Activated CD4-positive, alpha-beta T cell treated with anti-CD3 and anti-CD28 coated beads for 48 hours (primary cell): ENCODE results near the gene ADD1.

ENCODE experiments used
- DNase-seq: peaks from one replicate; pipeline ENCODE4 v3.0.0-alpha.2; 2020

ADD1 gene, protein sequence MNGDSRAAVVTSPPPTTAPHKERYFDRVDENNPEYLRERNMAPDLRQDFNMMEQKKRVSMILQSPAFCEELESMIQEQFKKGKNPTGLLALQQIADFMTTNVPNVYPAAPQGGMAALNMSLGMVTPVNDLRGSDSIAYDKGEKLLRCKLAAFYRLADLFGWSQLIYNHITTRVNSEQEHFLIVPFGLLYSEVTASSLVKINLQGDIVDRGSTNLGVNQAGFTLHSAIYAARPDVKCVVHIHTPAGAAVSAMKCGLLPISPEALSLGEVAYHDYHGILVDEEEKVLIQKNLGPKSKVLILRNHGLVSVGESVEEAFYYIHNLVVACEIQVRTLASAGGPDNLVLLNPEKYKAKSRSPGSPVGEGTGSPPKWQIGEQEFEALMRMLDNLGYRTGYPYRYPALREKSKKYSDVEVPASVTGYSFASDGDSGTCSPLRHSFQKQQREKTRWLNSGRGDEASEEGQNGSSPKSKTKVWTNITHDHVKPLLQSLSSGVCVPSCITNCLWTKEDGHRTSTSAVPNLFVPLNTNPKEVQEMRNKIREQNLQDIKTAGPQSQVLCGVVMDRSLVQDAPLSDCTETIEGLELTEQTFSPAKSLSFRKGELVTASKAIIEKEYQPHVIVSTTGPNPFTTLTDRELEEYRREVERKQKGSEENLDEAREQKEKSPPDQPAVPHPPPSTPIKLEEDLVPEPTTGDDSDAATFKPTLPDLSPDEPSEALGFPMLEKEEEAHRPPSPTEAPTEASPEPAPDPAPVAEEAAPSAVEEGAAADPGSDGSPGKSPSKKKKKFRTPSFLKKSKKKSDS

GRCh38 chr4:2843263-2843940, at the start of gene ADD1:
Gene ADD1 (plus strand): TSS chr4:2843844. CDS start chr4:2875916, 32,072 bp downstream.
- DNase-seq: peak; percentile 93

GRCh38 chr4:2794486-2795299, 49.0 kb upstream of the ADD1 start:
- peak; percentile 11 for DNase-seq

DNA sequence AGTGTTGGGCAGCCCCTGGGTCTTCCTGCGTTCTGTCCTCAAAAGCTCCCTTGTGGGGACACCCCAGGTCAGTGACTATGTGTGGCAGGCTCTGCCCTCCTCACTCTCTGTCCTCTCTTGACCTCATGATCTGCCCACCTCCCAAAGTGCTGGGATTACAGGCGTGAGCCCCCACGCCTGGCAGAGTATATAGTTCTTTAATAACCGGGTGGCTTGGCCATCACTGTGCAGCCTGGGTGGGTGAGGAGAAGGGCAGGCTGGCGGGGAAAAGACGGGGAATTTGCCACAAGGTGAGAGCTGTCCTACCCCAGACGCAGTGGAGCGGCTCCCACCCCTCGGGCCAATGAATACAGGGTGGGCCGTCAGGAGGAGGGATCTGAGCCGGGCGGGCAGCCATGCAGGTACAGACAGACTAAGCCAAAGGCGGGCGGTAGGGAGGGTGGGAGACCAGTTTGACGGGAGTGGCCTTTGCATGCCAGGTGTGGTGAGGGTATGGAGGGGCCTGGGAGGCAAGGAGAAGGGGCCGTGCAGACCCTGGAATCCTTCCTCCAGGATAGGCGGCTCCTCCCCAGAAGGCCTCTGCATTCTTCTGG, 48.2 kb upstream of the ADD1 start:
- no peak for DNase-seq

- DNase-seq: no peak
Measured at GRCh38 chr4:2795893-2796848, 47.5 kb upstream of the ADD1 start.

DNA sequence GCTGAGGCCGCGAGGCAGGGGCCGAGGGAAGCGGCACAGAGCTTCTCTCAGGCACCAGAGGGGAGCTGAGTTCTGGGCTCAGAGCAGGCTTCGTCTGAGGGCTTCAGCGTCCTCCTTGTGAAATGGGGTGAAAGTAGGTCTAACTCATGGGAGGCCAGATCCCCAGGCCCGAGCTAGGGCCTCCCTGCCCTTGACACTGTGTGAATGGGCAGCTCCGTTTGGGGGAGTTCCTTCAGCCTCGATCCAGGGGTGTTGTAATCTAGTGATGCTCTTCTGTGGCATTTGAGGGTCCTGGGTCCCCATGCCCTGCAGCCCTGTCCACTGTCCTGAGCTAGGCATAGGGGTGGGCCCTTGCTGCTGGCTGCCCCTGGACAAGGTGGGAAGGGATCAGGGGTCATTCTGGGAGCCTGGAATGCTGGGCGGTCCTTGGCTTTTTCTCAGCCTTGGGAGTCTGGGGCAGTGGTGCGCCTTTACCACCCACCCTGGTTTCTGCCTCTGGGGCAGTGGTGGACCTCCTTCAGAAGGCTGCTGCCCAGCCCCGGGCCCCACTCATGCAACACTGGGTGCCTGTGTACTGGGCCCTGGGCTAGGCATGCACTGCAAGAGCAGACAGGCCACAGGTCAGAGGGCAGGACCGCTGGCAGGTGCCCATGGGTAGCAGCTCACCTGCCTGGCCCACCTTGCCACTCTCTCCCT, 46.6 kb upstream of the ADD1 start:
- DNase-seq: no peak

DNA sequence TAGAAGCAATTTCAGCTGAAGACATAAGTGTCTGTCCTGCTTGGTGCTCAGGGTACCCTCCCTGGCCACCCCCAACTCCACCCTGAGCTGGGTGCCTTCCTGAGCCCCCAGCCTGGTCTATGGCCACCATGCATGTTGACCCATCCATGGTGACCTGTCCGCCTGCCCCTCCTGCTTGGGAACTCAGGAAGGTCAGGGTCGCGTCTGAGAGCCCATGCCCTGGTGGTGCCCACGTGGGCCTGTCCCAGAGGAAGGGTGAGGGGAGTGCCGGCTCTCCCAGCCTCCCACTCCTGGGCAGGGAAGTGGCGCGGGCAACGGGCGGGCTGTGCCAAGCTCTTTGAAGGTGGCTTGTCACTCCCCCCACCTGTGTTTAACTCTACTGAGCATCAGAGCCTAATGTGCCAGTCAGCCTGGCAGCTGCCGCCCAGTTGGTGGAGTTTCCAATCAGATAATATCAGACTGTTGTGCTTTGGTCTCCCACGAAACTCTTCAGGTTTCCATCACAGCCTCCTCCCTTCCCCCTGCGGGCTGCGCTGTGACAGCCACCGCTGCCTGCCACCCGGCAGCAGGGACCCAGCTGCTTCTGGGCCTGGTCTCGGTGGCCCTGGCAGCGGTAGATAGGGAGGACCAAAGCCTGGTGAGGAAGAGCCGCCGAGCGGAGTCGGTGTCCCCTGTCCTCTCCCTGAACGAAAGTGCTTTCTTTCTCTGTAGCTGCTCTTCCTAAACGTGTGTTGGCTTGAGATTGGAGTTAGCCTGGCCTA, 45.9 kb upstream of the ADD1 start:
- peak; percentile 68 for DNase-seq

GRCh38 chr4:2798399-2799223, 45.0 kb upstream of the ADD1 start:
- DNase-seq: peak; percentile 66

DNA sequence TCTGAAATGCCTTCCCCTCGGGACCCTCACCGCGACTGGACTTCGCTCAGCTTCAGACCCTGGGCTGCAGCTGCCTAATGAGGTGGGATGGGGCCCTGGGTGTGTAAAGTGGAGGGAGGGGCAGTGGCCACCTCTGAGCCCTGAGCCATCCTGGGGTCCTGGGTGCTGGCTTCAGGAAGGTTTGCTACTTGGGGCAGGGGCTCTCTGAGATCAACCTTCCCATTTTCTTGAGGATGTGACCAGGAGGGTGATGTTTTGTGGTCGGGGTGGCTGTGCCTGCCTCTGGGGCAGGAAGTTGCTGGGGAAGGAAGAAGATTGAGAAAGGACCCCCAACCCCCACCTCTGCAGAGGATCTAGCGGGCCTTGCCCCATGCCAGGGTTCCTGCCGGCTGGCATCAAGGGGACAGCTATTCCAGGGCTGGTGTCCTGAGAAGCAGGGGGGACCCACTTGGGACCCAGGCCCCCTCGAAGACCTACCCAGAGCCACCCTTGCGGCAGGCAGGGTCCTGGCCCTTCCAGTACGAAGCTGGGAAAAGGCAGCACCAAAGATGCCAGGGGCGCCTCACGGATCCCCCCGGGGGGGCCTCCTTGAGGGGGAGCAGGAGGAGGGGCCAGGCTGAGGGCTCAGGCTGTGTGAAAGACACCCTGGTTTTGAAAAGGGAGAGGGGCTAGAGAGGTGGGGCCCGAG, 44.3 kb upstream of the ADD1 start:
- no peak for DNase-seq

- DNase-seq: peak; percentile 9
Measured at GRCh38 chr4:2799971-2800690, 43.5 kb upstream of the ADD1 start.

- DNase-seq: peak; percentile 45
Measured at GRCh38 chr4:2800691-2801596, 42.7 kb upstream of the ADD1 start.

GRCh38 chr4:2802618-2803531, 40.8 kb upstream of the ADD1 start:
- no peak for DNase-seq

DNA sequence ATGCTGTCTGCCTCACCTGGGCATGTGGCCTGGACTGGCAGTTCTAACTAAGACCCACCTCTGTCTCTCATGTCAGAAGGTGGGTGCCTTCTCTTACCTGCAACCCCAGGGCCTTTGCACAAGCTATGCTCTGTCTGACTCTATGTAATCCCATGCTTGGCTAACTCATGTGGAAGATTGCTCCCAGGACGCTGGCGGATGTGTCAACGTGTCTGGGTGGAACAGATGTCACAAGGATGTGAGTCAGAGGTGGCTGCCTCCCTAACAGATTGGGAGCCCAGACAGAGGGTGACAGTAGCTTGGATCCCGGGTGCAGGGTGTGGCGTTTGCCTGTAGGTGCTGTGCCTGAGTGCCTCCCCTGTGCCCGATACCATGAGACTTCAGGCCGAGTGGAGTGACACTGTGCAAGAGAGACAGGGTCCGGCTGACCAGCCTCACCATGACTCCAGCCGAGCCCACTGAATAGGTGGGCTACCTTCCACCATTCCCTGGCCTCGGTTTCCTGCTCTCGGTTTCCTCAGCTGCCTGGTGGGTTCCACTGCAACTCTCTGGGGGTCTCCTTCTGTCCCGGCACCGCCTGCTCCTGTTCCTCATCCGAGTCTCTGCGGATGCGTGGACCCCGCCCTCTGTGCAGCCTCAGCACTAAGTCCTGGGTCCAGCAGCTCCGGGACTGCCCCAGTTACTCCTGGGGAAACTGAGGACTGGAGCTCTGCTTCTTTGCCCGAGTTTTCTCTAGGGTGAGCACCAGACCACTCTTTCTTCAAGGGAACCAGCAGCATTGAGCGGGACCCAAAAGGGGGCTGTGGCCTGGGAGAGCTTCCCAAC, 39.8 kb upstream of the ADD1 start:
- no peak for DNase-seq

- DNase-seq: no peak
Measured at GRCh38 chr4:2804449-2804972, 39.1 kb upstream of the ADD1 start.

DNA sequence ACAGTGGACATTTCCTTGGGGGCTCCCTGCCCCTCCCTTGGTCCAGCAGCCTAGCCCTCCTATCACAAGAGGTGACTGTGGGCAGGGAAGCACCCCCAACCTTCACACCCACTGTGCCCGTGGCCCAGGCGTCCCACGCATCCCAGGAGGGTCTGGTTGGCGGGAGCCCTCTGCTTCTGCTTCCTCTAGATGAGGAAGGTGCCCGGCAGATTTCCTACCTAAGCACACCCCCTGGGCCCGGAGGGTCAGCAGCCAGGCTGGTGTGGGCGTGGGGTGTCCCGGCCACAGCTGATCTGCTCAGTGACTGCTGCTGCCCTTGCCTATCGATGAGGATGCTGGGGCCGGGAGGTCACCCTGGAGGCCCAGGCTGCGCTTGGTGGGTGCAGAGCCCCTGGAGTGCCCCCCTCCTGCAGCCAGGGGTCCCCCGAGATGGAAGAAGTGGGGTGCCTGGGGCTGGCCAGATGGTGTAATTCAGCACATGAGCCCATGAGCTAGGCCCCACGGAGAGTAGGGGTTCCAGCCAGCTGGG, 38.6 kb upstream of the ADD1 start:
- DNase-seq: no peak
